ENCODE data around the gene MYO1B. TPM values are rescaled to one million over a fixed set of nuclear protein-coding genes. Genes with fewer than 3 reads are reported as not detected.

The MYO1B gene
- total RNA-seq, 1 donor from 2014 or later = 195 TPM

GRCh38 chr2:191389288-191389687, 144.1 kb downstream of the MYO1B start:
- no peak for ATAC-seq
- no peak for DNase-seq (ENCODE audit: low spot score)

- DNase-seq (ENCODE audit: low spot score) = no peak
- no peak for ATAC-seq
These were observed 146.0 kb downstream of the MYO1B start for GRCh38 chr2:191391171-191391570.

GRCh38 chr2:191394043-191394442, 148.8 kb downstream of the MYO1B start:
- DNase-seq (ENCODE audit: low spot score) = no peak
- no peak for ATAC-seq

- peak; percentile 85 for DNase-seq (ENCODE audit: low spot score)
- peak; percentile 99 for ATAC-seq
These were observed 151.6 kb downstream of the MYO1B start for GRCh38 chr2:191396794-191397193.

GRCh38 chr2:191399601-191400000, 154.4 kb downstream of the MYO1B start:
- ATAC-seq = no peak
- DNase-seq (ENCODE audit: low spot score) = no peak

GRCh38 chr2:191401287-191401686, 156.1 kb downstream of the MYO1B start:
- DNase-seq (ENCODE audit: low spot score) (no peak), ATAC-seq (no peak)

GRCh38 chr2:191402966-191403565, 157.9 kb downstream of the MYO1B start:
- DNase-seq (ENCODE audit: low spot score) (no peak), ATAC-seq (no peak)

GRCh38 chr2:191404568-191404991, 159.4 kb downstream of the MYO1B start:
- ATAC-seq (no peak), DNase-seq (ENCODE audit: low spot score) (no peak)

- DNase-seq (ENCODE audit: low spot score) = no peak
- no peak for ATAC-seq
These were observed 160.3 kb downstream of the MYO1B start for GRCh38 chr2:191405546-191405945.

GRCh38 chr2:191410646-191411436, 165.6 kb downstream of the MYO1B start:
- no peak for DNase-seq (ENCODE audit: low spot score)
- no peak for ATAC-seq

GRCh38 chr2:191411472-191411871, 166.3 kb downstream of the MYO1B start:
- DNase-seq (ENCODE audit: low spot score) (no peak), ATAC-seq (peak; percentile 75)

- DNase-seq (ENCODE audit: low spot score) = no peak
- ATAC-seq = no peak
These were observed 167.1 kb downstream of the MYO1B start for GRCh38 chr2:191412353-191412752.

- DNase-seq (ENCODE audit: low spot score) (no peak), ATAC-seq (no peak)
These were observed 169.9 kb downstream of the MYO1B start for GRCh38 chr2:191415101-191415500.

- ATAC-seq = peak; percentile 9
- DNase-seq (ENCODE audit: low spot score) = no peak
These were observed 170.7 kb downstream of the MYO1B start for GRCh38 chr2:191415858-191416257.

- DNase-seq (ENCODE audit: low spot score) = no peak
- peak; percentile 62 for ATAC-seq
These were observed 172.5 kb downstream of the MYO1B start for GRCh38 chr2:191417746-191418145.

- ATAC-seq (no peak), DNase-seq (ENCODE audit: low spot score) (no peak)
These were observed 176.7 kb downstream of the MYO1B start for GRCh38 chr2:191421950-191422349.

- ATAC-seq = peak; percentile 16
- DNase-seq (ENCODE audit: low spot score) = no peak
These were observed 181.8 kb downstream of the MYO1B start for GRCh38 chr2:191427031-191427430.

- no peak for DNase-seq (ENCODE audit: low spot score)
- no peak for ATAC-seq
These were observed 182.9 kb downstream of the MYO1B start for GRCh38 chr2:191428141-191428540.

- DNase-seq (ENCODE audit: low spot score) = no peak
- ATAC-seq = no peak
These were observed 185.3 kb downstream of the MYO1B start for GRCh38 chr2:191430476-191430875.

- DNase-seq (ENCODE audit: low spot score) = no peak
- peak; percentile 23 for ATAC-seq
These were observed 186.9 kb downstream of the MYO1B start for GRCh38 chr2:191432121-191432520.

- DNase-seq (ENCODE audit: low spot score) = no peak
- ATAC-seq = peak; percentile 22
These were observed 188.9 kb downstream of the MYO1B start for GRCh38 chr2:191434072-191434471.

GRCh38 chr2:191435141-191435540, 189.9 kb downstream of the MYO1B start:
- no peak for DNase-seq (ENCODE audit: low spot score)
- ATAC-seq = no peak
